ENCODE data around the gene AFF3.

Gene AFF3

GRCh38 chr2:99714349-99714748, 428.0 kb downstream of the AFF3 start:
- no peak overlapping the region for H3K27ac ChIP-seq (ENCODE audit: low read depth, low read length)
- no peak overlapping the region for H3K9ac ChIP-seq (ENCODE audit: low read length)
- no peaks in the 10 kb centered on the region for H3K27me3 ChIP-seq (ENCODE audit: control insufficient read depth, insufficient read depth, low read length)
- no peak overlapping the region for H3K4me3 ChIP-seq (ENCODE audit: low read length)
- H3K36me3 ChIP-seq (ENCODE audit: control insufficient read depth, insufficient read depth, low read length) = no peaks in the 10 kb centered on the region
- peaks cover 13% of the 10 kb centered on the region for H3K4me1 ChIP-seq (ENCODE audit: control insufficient read depth, insufficient read depth, low read length)

DNA sequence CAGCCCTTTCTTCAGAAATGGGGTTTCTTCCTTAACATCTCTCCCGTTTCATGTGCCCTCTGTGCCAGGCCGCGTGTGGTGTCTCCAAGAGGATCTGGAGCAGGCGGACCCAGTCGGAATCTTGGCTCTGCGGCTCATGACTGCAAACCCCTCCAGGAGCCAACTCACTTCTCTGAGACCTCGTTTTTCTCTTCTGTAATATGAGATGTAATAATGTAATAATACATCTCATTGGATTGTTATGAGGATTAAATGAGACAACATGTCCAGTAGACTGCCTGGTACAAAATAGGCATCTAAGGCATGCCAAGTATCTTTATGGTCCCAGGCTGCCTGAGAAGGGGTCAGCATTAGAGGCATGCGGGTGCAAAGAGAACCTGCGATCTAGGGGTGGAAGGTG, 431.2 kb downstream of the AFF3 start:
- no peaks in the 10 kb centered on the region for H3K27me3 ChIP-seq (ENCODE audit: control insufficient read depth, insufficient read depth, low read length)
- peaks cover 13% of the 10 kb centered on the region for H3K4me1 ChIP-seq (ENCODE audit: control insufficient read depth, insufficient read depth, low read length)
- no peaks in the 10 kb centered on the region for H3K36me3 ChIP-seq (ENCODE audit: control insufficient read depth, insufficient read depth, low read length)
- no peak overlapping the region for H3K9ac ChIP-seq (ENCODE audit: low read length)
- H3K4me3 ChIP-seq (ENCODE audit: low read length) = no peak overlapping the region
- no peak overlapping the region for H3K27ac ChIP-seq (ENCODE audit: low read depth, low read length)

DNA sequence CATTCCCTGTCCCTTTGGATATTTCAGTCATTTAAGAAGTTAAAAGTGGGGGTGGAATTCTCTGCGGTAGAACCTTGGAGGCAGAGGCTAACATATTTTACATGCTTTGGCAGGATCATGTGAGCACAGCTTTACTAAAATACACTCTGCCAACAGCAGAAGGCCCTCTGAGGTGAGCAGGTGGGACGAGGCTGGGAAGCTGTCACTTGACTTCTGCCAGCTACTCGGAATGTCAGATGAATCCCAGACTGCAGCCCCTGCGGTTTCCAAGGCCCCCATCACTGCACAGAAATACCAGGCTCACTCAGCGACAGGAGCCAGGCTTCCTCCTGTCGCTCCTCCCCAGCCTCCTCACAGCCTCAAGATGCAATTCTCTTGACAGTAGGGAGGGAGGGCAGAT, 431.7 kb downstream of the AFF3 start:
- H3K9ac ChIP-seq (ENCODE audit: low read length) = no peak overlapping the region
- no peaks in the 10 kb centered on the region for H3K27me3 ChIP-seq (ENCODE audit: control insufficient read depth, insufficient read depth, low read length)
- peaks cover 13% of the 10 kb centered on the region for H3K4me1 ChIP-seq (ENCODE audit: control insufficient read depth, insufficient read depth, low read length)
- H3K27ac ChIP-seq (ENCODE audit: low read depth, low read length) = no peak overlapping the region
- H3K36me3 ChIP-seq (ENCODE audit: control insufficient read depth, insufficient read depth, low read length) = no peaks in the 10 kb centered on the region
- no peak overlapping the region for H3K4me3 ChIP-seq (ENCODE audit: low read length)

- no peaks in the 10 kb centered on the region for H3K36me3 ChIP-seq (ENCODE audit: control insufficient read depth, insufficient read depth, low read length)
- no peak overlapping the region for H3K9ac ChIP-seq (ENCODE audit: low read length)
- no peaks in the 10 kb centered on the region for H3K27me3 ChIP-seq (ENCODE audit: control insufficient read depth, insufficient read depth, low read length)
- no peak overlapping the region for H3K27ac ChIP-seq (ENCODE audit: low read depth, low read length)
- no peak overlapping the region for H3K4me3 ChIP-seq (ENCODE audit: low read length)
- peaks cover 13% of the 10 kb centered on the region for H3K4me1 ChIP-seq (ENCODE audit: control insufficient read depth, insufficient read depth, low read length)
These were observed 433.2 kb downstream of the AFF3 start for GRCh38 chr2:99709229-99709628.

- no peaks in the 10 kb centered on the region for H3K36me3 ChIP-seq (ENCODE audit: control insufficient read depth, insufficient read depth, low read length)
- H3K4me3 ChIP-seq (ENCODE audit: low read length) = no peak overlapping the region
- H3K4me1 ChIP-seq (ENCODE audit: control insufficient read depth, insufficient read depth, low read length) = peaks cover 13% of the 10 kb centered on the region
- H3K27ac ChIP-seq (ENCODE audit: low read depth, low read length) = no peak overlapping the region
- no peaks in the 10 kb centered on the region for H3K27me3 ChIP-seq (ENCODE audit: control insufficient read depth, insufficient read depth, low read length)
- no peak overlapping the region for H3K9ac ChIP-seq (ENCODE audit: low read length)
These were observed 434.2 kb downstream of the AFF3 start for GRCh38 chr2:99708231-99708630.

GRCh38 chr2:99707592-99707991, 434.8 kb downstream of the AFF3 start:
- H3K4me3 ChIP-seq (ENCODE audit: low read length) = no peak overlapping the region
- H3K9ac ChIP-seq (ENCODE audit: low read length) = no peak overlapping the region
- H3K36me3 ChIP-seq (ENCODE audit: control insufficient read depth, insufficient read depth, low read length) = no peaks in the 10 kb centered on the region
- H3K27me3 ChIP-seq (ENCODE audit: control insufficient read depth, insufficient read depth, low read length) = no peaks in the 10 kb centered on the region
- no peak overlapping the region for H3K27ac ChIP-seq (ENCODE audit: low read depth, low read length)
- peaks cover 13% of the 10 kb centered on the region for H3K4me1 ChIP-seq (ENCODE audit: control insufficient read depth, insufficient read depth, low read length)

DNA sequence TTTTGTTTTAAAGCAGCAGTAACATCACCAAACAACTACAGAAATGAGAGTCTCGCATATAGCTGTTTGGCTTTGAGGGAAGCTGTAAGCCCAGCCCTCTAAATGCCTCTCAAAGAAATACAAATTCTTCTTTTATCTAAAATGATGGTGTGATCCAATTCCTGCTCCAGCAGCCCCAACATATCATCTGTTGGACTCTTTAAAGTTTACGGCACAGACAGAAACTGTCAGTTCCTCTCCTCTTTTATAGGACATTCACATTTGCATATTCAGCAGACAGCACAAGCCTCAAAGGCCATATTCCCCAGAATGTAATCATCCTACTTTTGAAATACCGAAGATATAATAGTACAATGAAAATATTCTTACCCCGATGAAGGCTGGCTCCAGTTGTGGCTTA, 435.7 kb downstream of the AFF3 start:
- Histone ChIP-seq H3K27ac (ENCODE audit: low read depth, low read length) (no peak overlapping the region), H3K4me3 (ENCODE audit: low read length) (no peak overlapping the region), H3K36me3 (ENCODE audit: control insufficient read depth, insufficient read depth, low read length) (no peaks in the 10 kb centered on the region), H3K27me3 (ENCODE audit: control insufficient read depth, insufficient read depth, low read length) (no peaks in the 10 kb centered on the region), H3K9ac (ENCODE audit: low read length) (no peak overlapping the region), H3K4me1 (ENCODE audit: control insufficient read depth, insufficient read depth, low read length) (peaks cover 13% of the 10 kb centered on the region)

- Histone ChIP-seq H3K27me3 (ENCODE audit: control insufficient read depth, insufficient read depth, low read length) (no peaks in the 10 kb centered on the region), H3K9ac (ENCODE audit: low read length) (no peak overlapping the region), H3K4me3 (ENCODE audit: low read length) (no peak overlapping the region), H3K4me1 (ENCODE audit: control insufficient read depth, insufficient read depth, low read length) (no peaks in the 10 kb centered on the region), H3K36me3 (ENCODE audit: control insufficient read depth, insufficient read depth, low read length) (no peaks in the 10 kb centered on the region), H3K27ac (ENCODE audit: low read depth, low read length) (no peak overlapping the region)
These were observed 440.9 kb downstream of the AFF3 start for GRCh38 chr2:99701503-99701902.

GRCh38 chr2:99700482-99701398, 441.6 kb downstream of the AFF3 start:
- H3K27me3 ChIP-seq (ENCODE audit: control insufficient read depth, insufficient read depth, low read length) = no peaks in the 10 kb centered on the region
- H3K36me3 ChIP-seq (ENCODE audit: control insufficient read depth, insufficient read depth, low read length) = no peaks in the 10 kb centered on the region
- H3K4me3 ChIP-seq (ENCODE audit: low read length) = no peak overlapping the region
- H3K4me1 ChIP-seq (ENCODE audit: control insufficient read depth, insufficient read depth, low read length) = no peaks in the 10 kb centered on the region
- no peak overlapping the region for H3K9ac ChIP-seq (ENCODE audit: low read length)
- no peak overlapping the region for H3K27ac ChIP-seq (ENCODE audit: low read depth, low read length)

DNA sequence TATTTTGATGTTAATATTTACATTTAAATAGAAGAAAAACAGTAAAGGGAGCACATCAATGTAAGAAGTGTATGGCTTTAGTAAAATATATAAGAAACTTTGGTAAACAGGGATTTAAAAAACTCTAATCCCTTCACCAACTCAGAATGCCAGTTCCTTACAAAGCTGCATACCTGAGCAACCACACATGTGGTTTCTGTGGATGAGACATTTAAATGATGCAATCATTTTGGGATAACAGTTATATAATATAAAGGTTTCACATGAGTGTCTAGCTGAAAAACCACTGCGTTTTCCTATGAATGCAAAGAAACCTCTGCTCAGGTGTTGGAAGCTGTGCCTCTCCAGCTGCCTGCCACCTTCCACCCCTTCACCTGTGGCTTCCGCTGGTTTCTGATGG, 443.5 kb downstream of the AFF3 start:
- no peak overlapping the region for H3K9ac ChIP-seq (ENCODE audit: low read length)
- H3K27me3 ChIP-seq (ENCODE audit: control insufficient read depth, insufficient read depth, low read length) = no peaks in the 10 kb centered on the region
- H3K4me1 ChIP-seq (ENCODE audit: control insufficient read depth, insufficient read depth, low read length) = no peaks in the 10 kb centered on the region
- H3K36me3 ChIP-seq (ENCODE audit: control insufficient read depth, insufficient read depth, low read length) = no peaks in the 10 kb centered on the region
- H3K27ac ChIP-seq (ENCODE audit: low read depth, low read length) = no peak overlapping the region
- no peak overlapping the region for H3K4me3 ChIP-seq (ENCODE audit: low read length)

DNA sequence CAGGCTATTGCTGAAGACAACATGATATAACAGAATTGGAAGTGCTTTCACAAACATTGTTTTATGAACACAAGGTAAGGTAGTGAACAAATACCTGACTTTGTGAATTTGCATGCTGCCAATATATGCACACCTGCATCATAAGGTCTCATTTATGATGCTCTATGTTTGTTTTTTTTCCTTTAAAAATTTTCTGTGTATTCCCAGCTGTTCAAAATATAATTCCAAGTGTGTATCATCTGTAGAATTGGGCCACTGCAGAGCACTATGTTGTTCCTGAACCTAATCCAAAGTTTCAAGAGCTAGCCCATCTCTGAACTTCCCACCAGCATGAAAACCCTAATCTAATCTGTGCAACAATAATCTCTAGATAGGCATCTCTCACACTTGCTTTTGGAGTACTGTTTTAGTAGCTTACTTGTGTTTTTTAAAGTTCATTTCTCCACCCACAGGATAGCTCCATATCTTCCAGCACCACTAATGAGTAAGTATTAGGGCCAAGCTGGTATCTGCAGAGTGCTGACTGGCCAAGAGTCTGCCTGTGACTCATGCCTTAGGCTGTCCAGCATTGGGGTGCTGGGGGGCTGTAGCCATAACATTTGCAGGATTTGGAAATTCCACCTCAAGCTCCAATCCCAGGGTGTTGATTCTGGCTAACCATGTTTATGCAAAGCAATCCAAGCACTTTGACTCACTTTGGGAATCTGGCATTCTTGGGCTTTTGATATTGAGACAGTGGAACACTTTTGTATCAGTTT, 444.4 kb downstream of the AFF3 start:
- Histone ChIP-seq H3K4me1 (ENCODE audit: control insufficient read depth, insufficient read depth, low read length) (no peaks in the 10 kb centered on the region), H3K9ac (ENCODE audit: low read length) (no peak overlapping the region), H3K27me3 (ENCODE audit: control insufficient read depth, insufficient read depth, low read length) (no peaks in the 10 kb centered on the region), H3K36me3 (ENCODE audit: control insufficient read depth, insufficient read depth, low read length) (no peaks in the 10 kb centered on the region), H3K4me3 (ENCODE audit: low read length) (no peak overlapping the region), H3K27ac (ENCODE audit: low read depth, low read length) (no peak overlapping the region)

DNA sequence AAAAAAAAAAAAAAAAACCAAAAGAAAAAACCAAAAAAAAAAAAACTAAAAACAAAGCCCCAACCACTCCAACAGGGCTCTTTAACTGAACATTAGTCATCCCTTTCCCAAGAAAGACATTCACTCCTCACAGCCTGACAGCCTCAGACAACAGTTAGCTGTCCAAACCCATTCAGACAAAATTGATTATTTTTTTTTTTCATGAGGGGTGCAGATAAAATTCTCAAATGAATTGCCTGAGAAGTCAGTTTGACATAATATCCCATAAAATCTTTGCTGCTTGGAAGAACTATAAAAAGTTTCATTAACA, 446.5 kb downstream of the AFF3 start:
- Histone ChIP-seq H3K36me3 (ENCODE audit: control insufficient read depth, insufficient read depth, low read length) (no peaks in the 10 kb centered on the region), H3K9ac (ENCODE audit: low read length) (no peak overlapping the region), H3K4me1 (ENCODE audit: control insufficient read depth, insufficient read depth, low read length) (no peaks in the 10 kb centered on the region), H3K4me3 (ENCODE audit: low read length) (no peak overlapping the region), H3K27ac (ENCODE audit: low read depth, low read length) (no peak overlapping the region), H3K27me3 (ENCODE audit: control insufficient read depth, insufficient read depth, low read length) (no peaks in the 10 kb centered on the region)
